Thoracic aorta (tissue), 2 donors: ENCODE measurements around the gene SLC43A3. TPM values are rescaled to one million over a fixed set of nuclear protein-coding genes. Genes with fewer than 3 reads are reported as not detected.

ENCODE experiments used
- ATAC-seq: fragments of 150-250 bp; one replicate; pipeline ENCODE4 v1.8.0; 2017; ENCODE audit warnings: low read depth; ENCODE audit not compliant: insufficient number of reproducible peaks, low FRiP score
- DNase-seq: peaks from one replicate; pipeline ENCODE4 v3.0.0-alpha.2; 2020; ENCODE audit warnings: low spot score
- H3K27ac ChIP-seq, 2 donors: fragments of 200-600 bp; sonication (generic); 1 replicate in 1 of 2; 2 replicates in 1 of 2; pipeline ENCODE4 v1.5.1; 2016; ENCODE audit warnings: mild to moderate bottlenecking in 2 of 2, moderate library complexity in 2 of 2
- H3K27me3 ChIP-seq: fragments of 200-600 bp; sonication (generic); replicated peaks from 2 replicates; pipeline ENCODE4 v1.6.0; 2016; ENCODE audit warnings: mild to moderate bottlenecking; ENCODE audit not compliant: insufficient read depth
- H3K36me3 ChIP-seq: fragments of 200-600 bp; sonication (generic); one replicate; pipeline ENCODE4 v1.5.1; 2016
- H3K4me1 ChIP-seq, 2 donors: fragments of 200-600 bp; sonication (generic); 1 replicate in 1 of 2; 2 replicates in 1 of 2; pipeline versions ENCODE4 v1.5.1 to v1.6.0; 2016; ENCODE audit warnings: low read depth in 2 of 2, mild to moderate bottlenecking in 1 of 2; ENCODE audit not compliant: control insufficient read depth in 1 of 2
- H3K4me3 ChIP-seq: fragments of 200-600 bp; sonication (generic); 2 replicates; pipeline ENCODE4 v1.5.1; 2016; ENCODE audit warnings: mild to moderate bottlenecking
- H3K9me3 ChIP-seq: fragments of 200-600 bp; sonication (generic); 2 replicates; pipeline ENCODE4 v1.5.1; 2016
- total RNA-seq, 2 donors: library from RNA; depleted of rRNA; stranded (reverse); fragments of >200 nt; gene quantifications; one replicate each; pipeline versions ENCODE4 v1.1.0 to v1.2.3, GENCODE V29; 2016
- TF ChIP-seq, protein P1 (sequence below): fragments of 200-600 bp; sonication (generic); IDR thresholded peaks from one replicate; pipeline ENCODE4 v1.5.1; 2019; ENCODE audit warnings: antibody characterized with exemption

SLC43A3 gene
- total RNA-seq, 2 donors from 2014 or later: 76.0 to 92.3 TPM

GRCh38 chr11:57410287-57410686, 16.6 kb downstream of the SLC43A3 start:
- H3K4me3 ChIP-seq: no peak overlapping the region
- no peak overlapping the region for H3K27ac ChIP-seq
- H3K27me3 ChIP-seq: no peaks in the 10 kb centered on the region
- no peaks in the 10 kb centered on the region for H3K4me1 ChIP-seq
- no peak for ATAC-seq
- H3K36me3 ChIP-seq: peaks cover 70% of the 10 kb centered on the region
- no peaks in the 10 kb centered on the region for H3K9me3 ChIP-seq
- TF ChIP-seq, protein P1, sequence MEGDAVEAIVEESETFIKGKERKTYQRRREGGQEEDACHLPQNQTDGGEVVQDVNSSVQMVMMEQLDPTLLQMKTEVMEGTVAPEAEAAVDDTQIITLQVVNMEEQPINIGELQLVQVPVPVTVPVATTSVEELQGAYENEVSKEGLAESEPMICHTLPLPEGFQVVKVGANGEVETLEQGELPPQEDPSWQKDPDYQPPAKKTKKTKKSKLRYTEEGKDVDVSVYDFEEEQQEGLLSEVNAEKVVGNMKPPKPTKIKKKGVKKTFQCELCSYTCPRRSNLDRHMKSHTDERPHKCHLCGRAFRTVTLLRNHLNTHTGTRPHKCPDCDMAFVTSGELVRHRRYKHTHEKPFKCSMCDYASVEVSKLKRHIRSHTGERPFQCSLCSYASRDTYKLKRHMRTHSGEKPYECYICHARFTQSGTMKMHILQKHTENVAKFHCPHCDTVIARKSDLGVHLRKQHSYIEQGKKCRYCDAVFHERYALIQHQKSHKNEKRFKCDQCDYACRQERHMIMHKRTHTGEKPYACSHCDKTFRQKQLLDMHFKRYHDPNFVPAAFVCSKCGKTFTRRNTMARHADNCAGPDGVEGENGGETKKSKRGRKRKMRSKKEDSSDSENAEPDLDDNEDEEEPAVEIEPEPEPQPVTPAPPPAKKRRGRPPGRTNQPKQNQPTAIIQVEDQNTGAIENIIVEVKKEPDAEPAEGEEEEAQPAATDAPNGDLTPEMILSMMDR: no peak
- DNase-seq: no peak

DNA sequence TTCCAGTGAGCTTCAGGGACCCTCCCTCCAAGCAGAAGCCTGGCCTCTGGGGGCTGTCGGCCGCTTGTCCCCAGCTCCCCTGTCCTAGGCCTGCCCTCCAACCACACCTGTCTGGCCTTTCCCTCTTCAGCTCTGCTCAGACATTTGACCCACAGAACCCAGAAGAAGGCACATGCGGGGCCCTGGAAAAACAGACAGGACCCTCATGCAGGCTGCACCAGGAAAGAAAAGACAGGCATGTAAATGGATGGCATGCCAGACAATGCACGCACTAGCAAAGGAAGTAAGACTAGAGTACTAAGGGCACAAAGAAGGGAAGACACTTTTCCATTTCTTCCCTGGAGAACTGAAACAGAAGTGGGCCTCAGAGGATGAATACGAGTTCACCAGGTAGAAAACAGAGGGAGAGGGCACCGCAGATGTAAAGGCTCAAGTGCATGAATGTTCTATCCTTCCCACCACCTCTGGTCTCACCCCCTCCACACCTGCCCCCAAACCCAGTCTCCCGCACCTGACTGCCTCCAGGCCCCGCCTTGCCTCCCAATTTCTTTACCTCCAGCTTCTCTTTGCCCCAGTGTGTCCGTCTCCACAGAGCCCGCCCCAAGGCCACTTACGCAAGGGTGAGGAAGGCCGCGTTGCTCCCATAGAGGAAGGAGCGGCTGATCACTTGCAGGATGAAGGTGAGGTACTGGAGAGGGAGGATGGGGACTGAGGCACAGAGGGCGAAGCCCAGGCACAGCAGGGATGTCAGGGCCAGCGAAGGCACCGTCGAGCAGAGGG, 17.4 kb downstream of the SLC43A3 start:
- TF ChIP-seq, protein P1: no peak
- Histone ChIP-seq H3K27ac (no peak overlapping the region), H3K4me1 (no peaks in the 10 kb centered on the region), H3K27me3 (no peaks in the 10 kb centered on the region), H3K4me3 (no peak overlapping the region), H3K36me3 (peaks cover 62% of the 10 kb centered on the region), H3K9me3 (no peaks in the 10 kb centered on the region)
- no peak for ATAC-seq
- no peak for DNase-seq

DNA sequence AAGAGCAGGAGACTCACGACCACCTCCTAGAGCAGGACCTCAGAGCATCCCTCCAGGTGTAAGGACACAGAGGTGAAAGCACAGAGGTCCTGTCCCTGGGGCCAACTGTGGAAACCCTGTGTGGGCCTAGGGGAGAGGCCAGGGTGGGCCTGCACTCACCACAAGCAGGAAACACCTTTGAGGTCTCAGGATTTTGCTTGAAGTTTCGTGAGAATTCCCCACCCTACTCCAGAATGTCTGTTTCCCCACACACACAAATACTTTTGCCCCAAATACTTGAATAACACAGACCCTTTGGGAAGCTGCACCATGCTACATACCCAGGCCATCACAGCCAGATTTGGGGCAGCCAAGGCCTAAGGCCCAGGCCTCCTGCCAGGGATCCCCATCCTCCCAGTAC, 18.1 kb downstream of the SLC43A3 start:
- Histone ChIP-seq H3K4me3 (no peak overlapping the region), H3K4me1 (no peaks in the 10 kb centered on the region), H3K27ac (no peak overlapping the region), H3K9me3 (no peaks in the 10 kb centered on the region), H3K36me3 (peaks cover 55% of the 10 kb centered on the region), H3K27me3 (no peaks in the 10 kb centered on the region)
- DNase-seq: no peak
- ATAC-seq: no peak
- TF ChIP-seq, protein P1: no peak

- no peak overlapping the region for H3K4me3 ChIP-seq
- H3K27ac ChIP-seq: no peak overlapping the region
- H3K4me1 ChIP-seq: no peaks in the 10 kb centered on the region
- H3K36me3 ChIP-seq: peaks cover 47% of the 10 kb centered on the region
- no peaks in the 10 kb centered on the region for H3K27me3 ChIP-seq
- ATAC-seq (no peak), DNase-seq (no peak)
- no peaks in the 10 kb centered on the region for H3K9me3 ChIP-seq
- TF ChIP-seq, protein P1: no peak
These were observed 18.9 kb downstream of the SLC43A3 start for GRCh38 chr11:57407941-57408475.

- H3K27me3 ChIP-seq: no peaks in the 10 kb centered on the region
- H3K27ac ChIP-seq: no peak overlapping the region
- no peaks in the 10 kb centered on the region for H3K9me3 ChIP-seq
- no peaks in the 10 kb centered on the region for H3K4me1 ChIP-seq
- no peak overlapping the region for H3K4me3 ChIP-seq
- H3K36me3 ChIP-seq: peaks cover 40% of the 10 kb centered on the region
- no peak for ATAC-seq
- DNase-seq: no peak
- TF ChIP-seq, protein P1: no peak
These were observed 19.7 kb downstream of the SLC43A3 start for GRCh38 chr11:57407010-57407920.
